Measurements from ENCODE around the gene PLA2G3. TPM values are rescaled to one million over a fixed set of nuclear protein-coding genes. Genes with fewer than 3 reads are reported as not detected.
A peak's percentile ranks its signal among the peaks of the same experiment; 100 is the strongest.
"Not testable (repeated sequence)": the region's sequence is repeated elsewhere in the genome, so short reads cannot be mapped to it uniquely, and the experiment has no call there.

Gene PLA2G3
- total and polyA plus RNA-seq, 4 experiments from 2014 or later, result not detected

GRCh38 chr22:31176923-31177322 is 36.6 kb upstream of the PLA2G3 start:
- peaks cover 35 to 45% of the 10 kb centered on the region in 2 donors for H3K36me3 Mint-ChIP-seq
- DNase-seq, result no peak
- no peaks in the 10 kb centered on the region for H3K4me1 ChIP-seq (ENCODE audit: insufficient read depth, low read length)
- H3K27ac ChIP-seq (ENCODE audit: low read depth, low read length), result no peak overlapping the region
- intact Hi-C loops (cut with micrococcal nuclease), result no loop called here
- no peak overlapping the region for H3K4me3 ChIP-seq (ENCODE audit: low read length in 2 of 2)
- peaks cover 11% of the 10 kb centered on the region for H3K36me3 ChIP-seq (ENCODE audit: insufficient read depth, low read length)
- no peak overlapping the region for H3K27ac Mint-ChIP-seq
- H3K27me3 Mint-ChIP-seq, result no peaks in the 10 kb centered on the region
- H3K9me3 ChIP-seq (ENCODE audit: control insufficient read depth in 1 of 2, low read length in 2 of 2), result no peaks in the 10 kb centered on the region
- CTCF ChIA-PET (ENCODE audit: partially characterized antibody), result no interaction called here
- H3K4me1 Mint-ChIP-seq, result peaks cover 14 to 44% (median 30%) of the 10 kb centered on the region in 4 donors
- peaks cover 0 to 5% (median 0%) of the 10 kb centered on the region in 8 donors for H3K9me3 Mint-ChIP-seq
- no peaks in the 10 kb centered on the region for H3K27me3 ChIP-seq (ENCODE audit: insufficient read depth, low read length)
- POLR2A ChIA-PET (ENCODE audit: partially characterized antibody), result no interaction called here
- H3K4me3 Mint-ChIP-seq, result no peak overlapping the region

- H3K36me3 Mint-ChIP-seq, result peaks cover 24 to 39% of the 10 kb centered on the region in 2 donors
- Histone ChIP-seq H3K27me3 (ENCODE audit: insufficient read depth, low read length) (no peaks in the 10 kb centered on the region), H3K9me3 (ENCODE audit: control insufficient read depth in 1 of 2, low read length in 2 of 2) (no peaks in the 10 kb centered on the region), H3K27ac (ENCODE audit: low read depth, low read length) (no peak overlapping the region), H3K36me3 (ENCODE audit: insufficient read depth, low read length) (peaks cover 4% of the 10 kb centered on the region), H3K4me1 (ENCODE audit: insufficient read depth, low read length) (peaks cover 7% of the 10 kb centered on the region), H3K4me3 (ENCODE audit: low read length in 2 of 2) (no peak overlapping the region)
- DNase-seq, result no peak
- CTCF ChIA-PET (ENCODE audit: partially characterized antibody), result interaction anchor here (0.6 to 1.5 kb wide), 2 partner anchors 15 to 38 kb away, joined by 3 to 6 read pairs; partner anchors contain the start of gene LIMK2
- H3K27ac Mint-ChIP-seq, result peak overlapping the region in 5 of 7 donors; percentile 8 to 84 (median 23)
- POLR2A ChIA-PET (ENCODE audit: partially characterized antibody), result no interaction called here
- H3K4me1 Mint-ChIP-seq, result peaks cover 17 to 47% (median 25%) of the 10 kb centered on the region in 4 donors
- intact Hi-C loops (cut with micrococcal nuclease), result no loop called here
- H3K9me3 Mint-ChIP-seq, result no peaks in the 10 kb centered on the region
- H3K4me3 Mint-ChIP-seq, result no peak overlapping the region
- H3K27me3 Mint-ChIP-seq, result no peaks in the 10 kb centered on the region
Observed at GRCh38 chr22:31173386-31174145, 33.3 kb upstream of the PLA2G3 start.

DNA sequence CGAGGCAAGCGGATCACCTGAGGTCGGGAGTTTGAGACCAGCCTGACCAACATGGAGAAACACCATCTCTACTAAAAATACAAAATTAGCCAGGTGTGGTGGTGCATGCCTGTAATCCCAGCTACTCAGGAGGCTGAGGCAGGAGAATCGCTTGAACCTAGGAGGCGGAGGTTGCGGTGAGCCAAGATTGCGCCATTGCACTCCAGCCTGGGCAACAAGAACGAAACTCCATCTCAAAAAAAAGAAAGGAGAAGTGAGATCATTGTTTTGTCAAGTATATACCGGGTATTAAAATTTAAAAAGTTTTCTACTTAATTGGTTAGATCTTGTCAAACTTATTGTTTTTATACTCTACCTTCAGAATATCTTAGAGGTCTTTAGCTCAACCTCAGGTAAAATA is 31.4 kb upstream of the PLA2G3 start:
- H3K4me3 Mint-ChIP-seq; H3K27ac Mint-ChIP-seq; CTCF ChIA-PET (ENCODE audit: partially characterized antibody); intact Hi-C loops (cut with micrococcal nuclease); H3K27ac ChIP-seq (ENCODE audit: low read depth, low read length); H3K36me3 ChIP-seq (ENCODE audit: insufficient read depth, low read length); DNase-seq; H3K27me3 Mint-ChIP-seq; POLR2A ChIA-PET (ENCODE audit: partially characterized antibody); H3K9me3 ChIP-seq (ENCODE audit: control insufficient read depth in 1 of 2, low read length in 2 of 2); H3K27me3 ChIP-seq (ENCODE audit: insufficient read depth, low read length); H3K4me3 ChIP-seq (ENCODE audit: low read length in 2 of 2); H3K9me3 Mint-ChIP-seq: not testable (repeated sequence)
- peaks cover 16 to 35% of the 10 kb centered on the region in 2 donors for H3K36me3 Mint-ChIP-seq
- H3K4me1 ChIP-seq (ENCODE audit: insufficient read depth, low read length), result peaks cover 12% of the 10 kb centered on the region
- peaks cover 20 to 44% (median 31%) of the 10 kb centered on the region in 4 donors for H3K4me1 Mint-ChIP-seq

- Histone ChIP-seq H3K27ac (ENCODE audit: low read depth, low read length) (no peak overlapping the region), H3K27me3 (ENCODE audit: insufficient read depth, low read length) (no peaks in the 10 kb centered on the region), H3K4me1 (ENCODE audit: insufficient read depth, low read length) (peaks cover 12% of the 10 kb centered on the region), H3K4me3 (ENCODE audit: low read length in 2 of 2) (no peak overlapping the region), H3K36me3 (ENCODE audit: insufficient read depth, low read length) (no peaks in the 10 kb centered on the region), H3K9me3 (ENCODE audit: control insufficient read depth in 1 of 2, low read length in 2 of 2) (no peaks in the 10 kb centered on the region)
- Mint-ChIP-seq H3K27me3 (no peaks in the 10 kb centered on the region), H3K9me3 (no peaks in the 10 kb centered on the region), H3K36me3 (peaks cover 19 to 39% of the 10 kb centered on the region in 2 donors), H3K27ac (no peak overlapping the region), H3K4me3 (no peak overlapping the region), H3K4me1 (peaks cover 21 to 48% (median 31%) of the 10 kb centered on the region in 4 donors)
- intact Hi-C loops (cut with micrococcal nuclease), result no loop called here
- DNase-seq, result no peak
- CTCF ChIA-PET (ENCODE audit: partially characterized antibody), result no interaction called here
- POLR2A ChIA-PET (ENCODE audit: partially characterized antibody), result no interaction called here
Observed at GRCh38 chr22:31170971-31171370, 30.7 kb upstream of the PLA2G3 start.

GRCh38 chr22:31162015-31162765 is 21.9 kb upstream of the PLA2G3 start:
- no peaks in the 10 kb centered on the region for H3K9me3 Mint-ChIP-seq
- H3K4me3 ChIP-seq (ENCODE audit: low read length in 2 of 2), result no peak overlapping the region
- DNase-seq, result no peak
- no peaks in the 10 kb centered on the region for H3K36me3 ChIP-seq (ENCODE audit: insufficient read depth, low read length)
- ChIA-PET POLR2A (ENCODE audit: partially characterized antibody) (interaction anchor here (1.3 to 4.3 kb wide), 2 partner anchors 55 to 129 kb away, joined by 4 to 37 read pairs; partner anchors contain the start of genes PIK3IP1 and SELENOM), CTCF (ENCODE audit: partially characterized antibody) (no interaction called here)
- peak overlapping the region; percentile 61 to 89 (median 78) for H3K27ac Mint-ChIP-seq
- H3K27ac ChIP-seq (ENCODE audit: low read depth, low read length), result peak overlapping the region; percentile 6
- intact Hi-C loops (cut with micrococcal nuclease), result loop anchor here (5.0 kb wide), 1 partner anchor 55 kb away; the partner anchor contains the start of gene SELENOM
- peak overlapping the region; percentile 32 to 100 (median 62) for H3K4me3 Mint-ChIP-seq
- H3K36me3 Mint-ChIP-seq, result peaks cover 7 to 28% of the 10 kb centered on the region in 2 donors
- no peaks in the 10 kb centered on the region for H3K27me3 ChIP-seq (ENCODE audit: insufficient read depth, low read length)
- peaks cover 23% of the 10 kb centered on the region for H3K4me1 ChIP-seq (ENCODE audit: insufficient read depth, low read length)
- H3K27me3 Mint-ChIP-seq, result no peaks in the 10 kb centered on the region
- peaks cover 27 to 48% (median 39%) of the 10 kb centered on the region in 4 donors for H3K4me1 Mint-ChIP-seq
- H3K9me3 ChIP-seq (ENCODE audit: control insufficient read depth in 1 of 2, low read length in 2 of 2), result no peaks in the 10 kb centered on the region

DNA sequence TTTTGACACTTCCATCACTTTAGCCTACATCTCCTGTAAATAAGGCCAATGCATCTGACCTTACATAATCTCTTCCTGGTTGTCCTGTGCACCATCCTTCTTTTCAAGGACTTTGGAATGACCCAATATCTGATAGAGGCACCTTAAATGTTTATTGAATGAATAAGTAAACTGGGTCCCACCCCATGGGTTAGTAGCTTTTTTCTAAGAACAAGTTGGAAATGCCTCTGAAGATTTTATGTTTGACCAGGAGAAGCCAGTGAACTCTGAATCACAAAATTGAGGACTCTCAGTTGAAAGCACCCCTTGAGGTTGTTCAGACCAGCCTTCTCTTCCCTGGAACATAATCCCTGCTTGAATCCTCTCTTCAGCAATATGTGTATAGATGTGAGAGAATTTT is 21.1 kb upstream of the PLA2G3 start:
- Mint-ChIP-seq H3K36me3 (peaks cover 7 to 23% of the 10 kb centered on the region in 2 donors), H3K9me3 (no peaks in the 10 kb centered on the region), H3K4me1 (peaks cover 27 to 47% (median 35%) of the 10 kb centered on the region in 4 donors), H3K4me3 (peak overlapping the region; percentile 96 to 100 (median 99)), H3K27me3 (no peaks in the 10 kb centered on the region), H3K27ac (peak overlapping the region; percentile 89 to 100 (median 99))
- no peak for DNase-seq
- Histone ChIP-seq H3K4me1 (ENCODE audit: insufficient read depth, low read length) (peaks cover 23% of the 10 kb centered on the region), H3K4me3 (ENCODE audit: low read length in 2 of 2) (no peak overlapping the region), H3K36me3 (ENCODE audit: insufficient read depth, low read length) (no peaks in the 10 kb centered on the region), H3K27me3 (ENCODE audit: insufficient read depth, low read length) (no peaks in the 10 kb centered on the region), H3K9me3 (ENCODE audit: control insufficient read depth in 1 of 2, low read length in 2 of 2) (no peaks in the 10 kb centered on the region), H3K27ac (ENCODE audit: low read depth, low read length) (peak overlapping the region; percentile 6)
- ChIA-PET CTCF (ENCODE audit: partially characterized antibody) (interaction anchor here (0.9 to 2.7 kb wide), 2 partner anchors 112 to 152 kb away, joined by 4 to 13 read pairs; no protein-coding TSS in a partner anchor), POLR2A (ENCODE audit: partially characterized antibody) (interaction anchor here (1.2 to 4.3 kb wide), 4 partner anchors 50 to 130 kb away, joined by 3 to 37 read pairs (median 4); partner anchors contain the start of genes PIK3IP1 and SELENOM)
- intact Hi-C loops (cut with micrococcal nuclease), result loop anchor here (2.0 to 5.0 kb wide), 2 partner anchors 51 to 54 kb away; partner anchors contain the start of genes LIMK2 and SELENOM

Data from CD4-positive, alpha-beta memory T cell (primary cell).